COLO829 (cell line): Measurements from ENCODE around the gene KCNMB4.

Experiments
- DNase-seq: peaks from one replicate; pipeline ENCODE4 v3.0.0; 2012; ENCODE audit warnings: low spot score

Gene KCNMB4

GRCh38 chr12:70443062-70443673 lies 77.1 kb downstream of the KCNMB4 start:
- no peak for DNase-seq

DNA sequence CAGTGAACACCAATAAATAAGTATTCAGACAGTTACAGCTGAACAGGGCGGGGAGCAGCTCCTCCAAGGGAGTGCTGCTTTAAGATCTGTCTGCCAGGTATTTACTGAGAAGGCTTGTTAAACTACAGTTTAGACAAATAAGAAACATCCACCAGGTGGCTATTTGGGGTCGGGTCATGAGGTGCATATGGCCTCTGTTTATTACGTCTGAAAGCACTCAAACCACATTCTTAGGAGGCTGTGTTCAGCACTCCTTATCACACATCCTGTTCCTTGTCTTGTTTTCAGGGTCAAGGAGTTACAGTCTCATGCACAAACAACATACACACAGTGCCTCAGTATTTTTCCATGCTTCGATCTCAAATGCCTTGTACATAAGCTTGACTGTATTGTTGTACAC lies 78.8 kb downstream of the KCNMB4 start:
- no peak for DNase-seq

- no peak for DNase-seq
Measured at GRCh38 chr12:70448371-70448770, 82.3 kb downstream of the KCNMB4 start.

DNA sequence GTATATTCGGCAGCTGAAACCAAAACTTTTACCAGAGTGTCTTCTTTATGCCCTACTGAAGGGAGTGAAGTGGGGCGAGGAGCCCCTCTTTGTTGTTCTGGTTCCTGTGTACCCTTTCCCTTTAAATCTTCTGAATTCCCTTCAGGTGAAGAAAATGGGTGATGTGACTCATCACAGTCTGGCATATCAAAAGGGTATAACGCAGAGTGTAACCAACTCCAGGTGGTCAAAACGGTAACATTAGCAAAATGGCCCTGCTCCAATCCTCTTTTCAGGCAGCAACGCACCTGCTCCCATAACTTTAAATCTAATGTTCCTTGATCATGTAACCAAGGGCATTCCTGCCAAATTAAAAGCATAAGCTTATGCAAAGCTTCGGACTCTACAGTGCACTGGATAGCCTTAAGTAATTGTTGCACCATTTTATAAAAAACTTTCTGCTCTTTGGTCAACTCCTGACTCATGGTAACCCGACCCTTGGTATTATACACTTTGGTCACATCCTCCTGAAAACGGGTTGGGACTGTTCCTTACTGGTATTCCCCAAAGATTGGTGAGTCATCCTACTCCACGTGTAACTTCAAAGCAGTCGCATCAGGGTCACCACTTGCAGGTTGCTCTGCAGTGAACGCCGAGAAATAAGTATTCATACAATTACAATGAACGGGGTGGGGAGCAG lies 83.1 kb downstream of the KCNMB4 start:
- DNase-seq = no peak

- DNase-seq = no peak
Measured at GRCh38 chr12:70449753-70450341, 83.8 kb downstream of the KCNMB4 start.

GRCh38 chr12:70451528-70451927 lies 85.4 kb downstream of the KCNMB4 start:
- no peak for DNase-seq

DNA sequence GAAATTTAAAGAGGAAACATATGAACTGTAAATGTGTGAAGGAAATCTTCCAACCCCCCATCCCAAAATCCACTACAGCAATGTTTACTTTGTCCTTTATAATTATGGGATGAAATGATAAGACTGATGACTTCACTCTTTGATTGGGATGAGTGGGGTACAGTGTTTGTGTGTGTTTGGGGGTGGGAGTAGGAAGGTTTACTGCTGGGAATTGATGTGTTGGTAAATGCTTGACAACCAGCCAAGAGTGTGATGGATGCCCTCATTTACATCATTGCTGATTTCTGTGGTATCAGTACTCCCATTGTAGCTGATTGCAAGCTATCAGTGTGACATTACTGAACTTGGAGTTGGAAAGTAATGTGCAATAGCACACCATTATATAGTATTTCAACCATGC lies 90.9 kb downstream of the KCNMB4 start:
- DNase-seq = no peak

GRCh38 chr12:70459786-70460185 lies 93.7 kb downstream of the KCNMB4 start:
- DNase-seq = no peak

DNA sequence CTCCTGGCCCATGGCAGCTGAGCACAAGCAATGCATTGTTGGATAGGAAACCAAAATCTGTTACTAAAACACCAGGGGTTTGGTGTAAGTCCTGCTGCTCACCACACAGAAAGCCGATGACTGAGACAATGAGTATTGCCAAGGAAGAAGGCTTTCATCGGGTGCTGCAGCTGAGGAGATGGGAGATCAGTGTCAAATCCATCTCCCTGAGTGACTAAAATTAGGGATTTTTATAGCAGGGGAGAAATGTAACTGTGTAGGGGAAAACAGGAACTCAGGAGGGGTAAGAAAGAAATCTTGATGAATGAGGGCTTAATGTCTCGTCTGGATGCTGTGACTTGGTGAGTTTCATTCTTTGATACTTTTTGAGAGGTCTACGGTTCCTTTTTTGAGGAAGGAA lies 97.9 kb downstream of the KCNMB4 start:
- no peak for DNase-seq

GRCh38 chr12:70466753-70467152 lies 100.7 kb downstream of the KCNMB4 start:
- DNase-seq = no peak

GRCh38 chr12:70467476-70467875 lies 101.4 kb downstream of the KCNMB4 start:
- DNase-seq = no peak

GRCh38 chr12:70467918-70468733 lies 102.0 kb downstream of the KCNMB4 start:
- no peak for DNase-seq

DNA sequence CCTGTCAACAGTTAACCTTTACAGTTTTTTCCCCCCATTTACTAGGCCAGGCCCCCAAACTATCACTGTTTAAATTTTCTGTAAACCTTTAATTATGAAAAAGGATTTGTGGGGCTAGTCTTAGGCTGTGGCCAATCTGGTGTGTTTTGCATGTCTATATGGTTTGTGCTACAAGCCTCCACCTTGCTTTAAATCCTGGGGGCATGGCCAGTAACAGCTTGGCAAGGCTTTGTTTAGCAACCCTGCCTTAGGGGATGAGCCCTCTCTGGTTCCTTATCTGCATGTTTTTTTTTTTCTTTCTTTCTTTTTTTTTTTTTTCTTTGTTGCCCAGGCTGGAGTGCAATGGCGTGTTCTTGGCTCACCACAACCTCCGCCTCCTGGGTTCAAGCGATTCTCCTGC lies 102.7 kb downstream of the KCNMB4 start:
- DNase-seq = no peak

DNA sequence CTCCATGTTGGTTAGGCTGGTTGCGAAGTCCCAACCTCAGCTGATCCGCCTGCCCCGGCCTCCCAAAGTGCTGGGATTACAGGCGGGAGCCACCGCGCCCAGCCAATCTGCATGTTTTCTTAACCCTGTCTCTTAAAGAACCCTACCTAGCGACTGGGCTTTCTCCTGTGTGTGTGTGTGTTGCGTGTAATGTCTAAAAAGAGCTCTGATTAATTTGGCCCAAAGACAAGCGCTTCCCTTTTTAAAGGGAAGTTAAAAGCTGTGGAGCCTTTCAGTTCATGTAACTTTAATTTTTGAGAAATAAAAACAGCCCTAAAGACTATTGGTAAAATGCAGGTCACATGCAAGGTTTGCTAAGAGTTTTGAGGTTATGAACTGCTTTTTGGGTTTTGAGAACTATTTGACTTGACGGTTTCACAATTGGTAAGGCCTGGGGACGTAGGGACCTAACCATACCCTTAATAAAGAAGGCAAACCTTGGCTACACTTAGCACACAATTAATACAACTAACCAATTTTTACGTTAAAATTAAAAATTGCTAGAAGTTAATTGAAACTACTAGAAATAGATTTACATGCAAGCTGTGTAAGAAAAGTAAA lies 103.2 kb downstream of the KCNMB4 start:
- DNase-seq = no peak

- DNase-seq = no peak
Measured at GRCh38 chr12:70482764-70483163, 116.7 kb downstream of the KCNMB4 start.
